ENCODE results near the gene SDK1.
"Not testable (repeated sequence)": the region's sequence is repeated elsewhere in the genome, so short reads cannot be mapped to it uniquely, and the experiment has no call there.

Gene SDK1

GRCh38 chr7:4277936-4278335, 976.9 kb downstream of the SDK1 start:
- Mint-ChIP-seq H3K27me3 (peaks cover 2% of the 10 kb centered on the region), H3K27ac (no peak overlapping the region), H3K36me3 (no peaks in the 10 kb centered on the region), H3K4me1 (ENCODE audit: low read depth) (no peaks in the 10 kb centered on the region), H3K9me3 (ENCODE audit: low read depth) (peaks cover 5% of the 10 kb centered on the region), H3K4me3 (no peak overlapping the region)

GRCh38 chr7:4279216-4279615, 978.2 kb downstream of the SDK1 start:
- H3K27me3 Mint-ChIP-seq, result peaks cover 2% of the 10 kb centered on the region
- no peaks in the 10 kb centered on the region for H3K36me3 Mint-ChIP-seq
- peaks cover 5% of the 10 kb centered on the region for H3K9me3 Mint-ChIP-seq (ENCODE audit: low read depth)
- no peak overlapping the region for H3K27ac Mint-ChIP-seq
- H3K4me1 Mint-ChIP-seq (ENCODE audit: low read depth), result no peaks in the 10 kb centered on the region
- no peak overlapping the region for H3K4me3 Mint-ChIP-seq

- peaks cover 2% of the 10 kb centered on the region for H3K27me3 Mint-ChIP-seq
- H3K4me1 Mint-ChIP-seq (ENCODE audit: low read depth), result no peaks in the 10 kb centered on the region
- no peaks in the 10 kb centered on the region for H3K36me3 Mint-ChIP-seq
- H3K9me3 Mint-ChIP-seq (ENCODE audit: low read depth), result no peaks in the 10 kb centered on the region
- H3K4me3 Mint-ChIP-seq, result no peak overlapping the region
- no peak overlapping the region for H3K27ac Mint-ChIP-seq
Observed at GRCh38 chr7:4281231-4281993, 980.4 kb downstream of the SDK1 start.

GRCh38 chr7:4282434-4283223, 981.6 kb downstream of the SDK1 start:
- H3K27me3 Mint-ChIP-seq, result peaks cover 2% of the 10 kb centered on the region

GRCh38 chr7:4286351-4286750, 985.3 kb downstream of the SDK1 start:
- no peaks in the 10 kb centered on the region for H3K36me3 Mint-ChIP-seq
- no peaks in the 10 kb centered on the region for H3K9me3 Mint-ChIP-seq (ENCODE audit: low read depth)
- H3K27me3 Mint-ChIP-seq, result peaks cover 7% of the 10 kb centered on the region
- no peaks in the 10 kb centered on the region for H3K4me1 Mint-ChIP-seq (ENCODE audit: low read depth)
- H3K4me3 Mint-ChIP-seq, result no peak overlapping the region
- H3K27ac Mint-ChIP-seq, result no peak overlapping the region

More at GRCh38 chr7:4282434-4283223, 981.6 kb downstream of the SDK1 start:
- H3K27ac Mint-ChIP-seq, result no peak overlapping the region
- no peak overlapping the region for H3K4me3 Mint-ChIP-seq
- no peaks in the 10 kb centered on the region for H3K36me3 Mint-ChIP-seq
- H3K9me3 Mint-ChIP-seq (ENCODE audit: low read depth), result no peaks in the 10 kb centered on the region
- H3K4me1 Mint-ChIP-seq (ENCODE audit: low read depth), result no peaks in the 10 kb centered on the region

GRCh38 chr7:4288791-4289394, 987.8 kb downstream of the SDK1 start:
- Mint-ChIP-seq H3K4me1 (ENCODE audit: low read depth) (no peaks in the 10 kb centered on the region), H3K4me3 (no peak overlapping the region), H3K36me3 (no peaks in the 10 kb centered on the region), H3K27me3 (peaks cover 9% of the 10 kb centered on the region), H3K27ac (no peak overlapping the region), H3K9me3 (ENCODE audit: low read depth) (peaks cover 7% of the 10 kb centered on the region)

- H3K9me3 Mint-ChIP-seq (ENCODE audit: low read depth), result peaks cover 20% of the 10 kb centered on the region
- H3K36me3 Mint-ChIP-seq, result no peaks in the 10 kb centered on the region
- no peaks in the 10 kb centered on the region for H3K4me1 Mint-ChIP-seq (ENCODE audit: low read depth)
- peaks cover 3% of the 10 kb centered on the region for H3K27me3 Mint-ChIP-seq
- H3K4me3 Mint-ChIP-seq, result no peak overlapping the region
- H3K27ac Mint-ChIP-seq, result no peak overlapping the region
Observed at GRCh38 chr7:4297165-4297917, 996.3 kb downstream of the SDK1 start.

- H3K36me3 Mint-ChIP-seq, result no peaks in the 10 kb centered on the region
- H3K27ac Mint-ChIP-seq, result no peak overlapping the region
- peaks cover 3% of the 10 kb centered on the region for H3K27me3 Mint-ChIP-seq
- no peak overlapping the region for H3K4me3 Mint-ChIP-seq
- H3K4me1 Mint-ChIP-seq (ENCODE audit: low read depth), result no peaks in the 10 kb centered on the region
- H3K9me3 Mint-ChIP-seq (ENCODE audit: low read depth), result peaks cover 17% of the 10 kb centered on the region
Observed at GRCh38 chr7:4297918-4298219, 996.8 kb downstream of the SDK1 start.

GRCh38 chr7:4299431-4299830, 998.4 kb downstream of the SDK1 start:
- Mint-ChIP-seq H3K36me3 (no peaks in the 10 kb centered on the region), H3K4me3 (no peak overlapping the region), H3K4me1 (ENCODE audit: low read depth) (no peaks in the 10 kb centered on the region), H3K27me3 (peaks cover 2% of the 10 kb centered on the region), H3K9me3 (ENCODE audit: low read depth) (peaks cover 7% of the 10 kb centered on the region), H3K27ac (no peak overlapping the region)

GRCh38 chr7:4302203-4302905, 1001.3 kb downstream of the SDK1 start:
- Mint-ChIP-seq H3K27ac (no peak overlapping the region), H3K9me3 (ENCODE audit: low read depth) (no peaks in the 10 kb centered on the region), H3K27me3 (no peaks in the 10 kb centered on the region), H3K36me3 (no peaks in the 10 kb centered on the region), H3K4me1 (ENCODE audit: low read depth) (no peaks in the 10 kb centered on the region), H3K4me3 (no peak overlapping the region)

- no peak overlapping the region for H3K27ac Mint-ChIP-seq
- H3K36me3 Mint-ChIP-seq, result no peaks in the 10 kb centered on the region
- no peaks in the 10 kb centered on the region for H3K4me1 Mint-ChIP-seq (ENCODE audit: low read depth)
- H3K9me3 Mint-ChIP-seq (ENCODE audit: low read depth), result no peaks in the 10 kb centered on the region
- no peak overlapping the region for H3K4me3 Mint-ChIP-seq
- H3K27me3 Mint-ChIP-seq, result no peaks in the 10 kb centered on the region
Observed at GRCh38 chr7:4307316-4308204, 1006.5 kb downstream of the SDK1 start.

GRCh38 chr7:4308205-4308590, 1007.1 kb downstream of the SDK1 start:
- no peaks in the 10 kb centered on the region for H3K9me3 Mint-ChIP-seq (ENCODE audit: low read depth)
- no peak overlapping the region for H3K4me3 Mint-ChIP-seq
- H3K36me3 Mint-ChIP-seq, result no peaks in the 10 kb centered on the region
- no peaks in the 10 kb centered on the region for H3K4me1 Mint-ChIP-seq (ENCODE audit: low read depth)
- H3K27ac Mint-ChIP-seq, result no peak overlapping the region
- H3K27me3 Mint-ChIP-seq, result no peaks in the 10 kb centered on the region

- not testable (repeated sequence) for H3K4me1 Mint-ChIP-seq (ENCODE audit: low read depth); H3K27ac Mint-ChIP-seq; H3K9me3 Mint-ChIP-seq (ENCODE audit: low read depth); H3K27me3 Mint-ChIP-seq; H3K36me3 Mint-ChIP-seq; H3K4me3 Mint-ChIP-seq
Observed at GRCh38 chr7:4313911-4314310, 1012.9 kb downstream of the SDK1 start.

GRCh38 chr7:4314316-4314715, 1013.3 kb downstream of the SDK1 start:
- H3K27me3 Mint-ChIP-seq; H3K36me3 Mint-ChIP-seq; H3K9me3 Mint-ChIP-seq (ENCODE audit: low read depth); H3K4me1 Mint-ChIP-seq (ENCODE audit: low read depth); H3K4me3 Mint-ChIP-seq; H3K27ac Mint-ChIP-seq: not testable (repeated sequence)

Data from activated naive CD8-positive, alpha-beta T cell (primary cell).